Effector CD8-positive, alpha-beta T cell (primary cell): ENCODE data around the gene FRAS1.
"Not testable (repeated sequence)": the region's sequence is repeated elsewhere in the genome, so short reads cannot be mapped to it uniquely, and the experiment has no call there.

Experiments used
- DNase-seq: peaks from one replicate; lab custom pipeline; 2025; lab: John Stamatoyannopoulos, UW

Gene FRAS1

GRCh38 chr4:78058591-78059523 is 1.7 kb downstream of the FRAS1 start:
- no peak for DNase-seq

GRCh38 chr4:78059524-78059889 is 2.4 kb downstream of the FRAS1 start:
- DNase-seq: no peak

DNA sequence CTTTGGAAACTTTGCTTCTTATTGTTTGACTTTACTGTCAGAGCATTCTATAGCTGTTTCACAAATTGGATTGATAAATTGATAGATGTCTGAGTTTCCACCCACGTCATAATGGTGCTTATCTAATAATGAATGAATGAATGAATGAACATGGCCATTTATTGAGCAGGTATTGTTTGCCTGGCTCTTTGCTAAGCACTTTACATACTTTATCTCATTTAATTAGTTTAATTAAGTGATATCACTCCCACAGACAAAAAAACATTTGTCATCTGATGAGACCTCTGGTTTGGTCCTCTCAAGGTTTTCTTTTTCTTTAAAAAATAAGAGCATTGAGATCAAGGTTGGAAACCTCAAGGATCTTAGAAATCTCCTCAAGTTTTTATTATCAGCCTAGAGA is 2.8 kb downstream of the FRAS1 start:
- no peak for DNase-seq

DNA sequence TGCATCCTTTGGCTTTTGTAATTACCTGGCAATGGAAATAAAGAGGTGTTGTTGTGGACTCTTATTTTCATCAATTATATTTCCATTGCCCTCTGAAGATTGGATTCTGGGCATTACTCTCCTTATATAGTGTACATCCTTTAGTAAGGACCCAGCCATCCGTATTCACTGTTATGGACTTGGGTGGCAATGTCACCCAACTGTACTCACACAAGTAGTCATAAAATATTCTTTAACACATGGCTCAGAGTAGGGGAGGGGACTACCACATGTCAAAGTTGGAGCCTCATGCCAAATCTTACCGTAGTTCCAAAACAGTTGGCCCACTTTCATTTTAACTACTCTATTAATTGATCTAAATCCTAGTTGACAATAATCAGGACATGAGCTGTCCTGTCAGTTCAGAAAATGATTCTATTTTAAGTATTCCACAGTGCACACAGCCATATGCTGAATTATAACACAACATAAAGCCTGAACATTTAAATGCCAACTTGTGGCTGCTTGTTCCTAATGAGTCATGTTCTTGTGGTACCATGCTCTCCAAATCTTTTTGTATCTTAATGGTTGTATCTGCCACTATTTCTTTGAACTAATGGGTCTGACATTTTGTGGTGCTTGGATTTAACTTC is 4.9 kb downstream of the FRAS1 start:
- no peak for DNase-seq

GRCh38 chr4:78065508-78066192 is 8.5 kb downstream of the FRAS1 start:
- no peak for DNase-seq

- no peak for DNase-seq
Measured at GRCh38 chr4:78068481-78068880, 11.4 kb downstream of the FRAS1 start.

DNA sequence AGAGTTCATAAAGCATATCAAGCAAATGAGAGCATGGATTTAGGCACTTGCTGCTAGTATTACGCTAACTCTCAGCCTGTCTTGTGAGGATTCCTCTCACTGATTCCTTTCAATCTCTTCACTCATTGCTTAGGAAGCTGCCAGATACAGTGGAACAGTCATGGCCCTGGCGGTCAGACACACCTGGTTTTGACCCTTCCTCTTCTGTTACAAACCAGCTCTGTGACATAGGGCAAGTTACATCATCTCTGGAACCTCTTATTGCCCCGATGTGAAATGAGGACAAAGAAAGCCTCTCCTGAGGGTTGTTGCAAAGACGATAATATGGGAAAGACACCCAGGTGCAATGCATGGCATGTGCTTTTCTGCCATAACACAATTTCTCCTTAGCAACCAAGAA is 12.2 kb downstream of the FRAS1 start:
- DNase-seq: no peak

DNA sequence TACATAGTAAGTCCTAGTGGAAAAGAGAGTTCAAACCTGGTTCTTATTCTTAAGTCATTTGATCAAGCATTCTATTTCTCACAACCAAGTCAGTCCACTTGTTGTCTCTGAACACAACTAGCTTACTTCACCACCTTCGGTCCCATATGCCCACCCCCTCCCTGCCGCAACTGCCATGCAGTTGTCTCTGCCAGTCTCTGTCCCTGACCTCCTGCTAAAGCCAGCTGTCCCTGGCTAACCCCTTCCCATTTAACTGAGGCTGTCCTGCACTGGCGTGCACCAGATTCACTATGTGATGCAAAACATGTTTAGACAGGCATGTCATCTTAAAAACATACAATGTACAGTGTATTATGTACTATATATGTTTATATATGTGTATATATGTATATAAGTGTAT is 12.7 kb downstream of the FRAS1 start:
- DNase-seq: no peak

DNA sequence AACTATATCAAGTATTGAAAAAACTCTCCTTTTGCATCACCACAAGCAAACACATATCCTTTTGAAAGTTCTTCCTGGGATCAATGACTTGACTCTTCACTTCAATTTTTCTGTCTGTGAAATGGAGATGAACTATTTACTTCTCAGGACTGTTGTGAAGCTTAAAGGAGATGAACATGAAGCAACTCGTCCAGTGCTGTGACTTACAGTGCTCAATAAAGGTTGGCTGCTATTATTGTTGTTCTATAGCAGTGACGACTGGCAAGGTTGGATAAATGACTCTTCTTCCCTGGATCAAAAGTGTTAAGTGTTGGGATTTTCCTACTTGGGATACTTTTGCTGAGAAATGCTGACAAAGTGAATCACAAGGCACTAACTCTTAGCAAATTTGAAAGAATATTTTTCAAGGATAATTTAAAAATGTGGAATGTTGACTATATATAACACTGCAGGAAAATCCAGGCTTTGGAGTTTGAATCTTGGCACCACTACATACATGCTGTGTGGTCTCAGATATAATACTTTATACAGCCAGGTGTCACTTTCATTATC is 13.7 kb downstream of the FRAS1 start:
- no peak for DNase-seq

DNA sequence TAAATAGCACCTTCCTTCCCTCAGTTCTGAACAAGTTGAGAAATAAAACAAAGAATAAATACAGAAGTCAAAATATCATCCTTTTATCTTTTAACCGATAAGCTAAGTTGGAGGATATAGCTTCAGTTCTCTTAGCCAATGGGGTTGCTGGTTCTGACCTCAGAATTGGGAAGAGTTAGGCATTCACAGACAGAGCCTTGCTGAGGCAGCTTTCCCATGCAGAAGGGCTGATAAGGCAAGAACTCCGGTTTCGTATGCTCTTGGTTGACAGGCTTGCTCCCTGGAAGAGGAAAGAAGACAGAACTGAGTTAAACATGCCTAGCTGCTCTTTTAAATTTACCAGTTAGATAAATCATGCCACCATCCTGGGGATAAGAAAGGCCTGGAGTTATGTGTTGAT is 17.6 kb downstream of the FRAS1 start:
- DNase-seq: no peak

- no peak for DNase-seq
Measured at GRCh38 chr4:78075986-78076385, 18.9 kb downstream of the FRAS1 start.

DNA sequence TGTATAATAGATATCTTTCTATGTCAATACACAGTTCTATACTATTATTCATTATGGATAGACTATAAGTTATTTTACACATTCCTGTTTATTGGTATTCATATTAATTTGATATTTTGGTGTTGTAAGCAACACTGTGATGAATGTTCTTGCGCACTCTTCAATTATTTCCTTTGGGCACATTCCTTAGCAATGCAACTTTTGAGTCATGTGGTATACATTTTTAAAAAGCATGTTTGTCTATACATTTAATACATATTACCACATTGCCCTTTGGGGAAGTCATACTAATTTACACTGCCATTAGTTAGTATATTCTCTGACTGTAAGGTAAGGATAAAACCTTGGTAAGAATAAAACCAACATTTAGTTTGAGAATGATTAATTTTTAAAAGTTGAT is 21.0 kb downstream of the FRAS1 start:
- no peak for DNase-seq

- DNase-seq: no peak
Measured at GRCh38 chr4:78079726-78080430, 22.8 kb downstream of the FRAS1 start.

GRCh38 chr4:78081541-78081940 is 24.4 kb downstream of the FRAS1 start:
- DNase-seq: no peak

DNA sequence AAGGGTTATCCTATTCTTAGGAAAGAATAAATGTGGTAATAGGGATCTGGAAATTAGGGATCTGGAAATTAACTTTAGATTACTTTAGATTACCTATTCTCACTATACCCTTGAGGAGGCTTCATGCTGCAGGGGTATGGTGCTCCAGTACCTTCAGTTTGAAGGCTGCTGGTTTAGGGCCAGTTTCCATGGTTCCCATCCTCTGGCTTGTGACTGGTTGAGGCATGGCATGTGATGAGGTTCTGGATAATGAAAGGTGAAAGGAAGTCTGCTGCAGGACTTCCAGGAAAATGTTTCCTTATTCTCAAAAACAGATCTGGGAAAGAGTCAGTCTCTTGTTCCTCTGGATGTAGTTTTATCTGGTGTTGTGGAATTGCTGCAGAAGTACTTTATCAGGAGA is 25.9 kb downstream of the FRAS1 start:
- DNase-seq: no peak

- no peak for DNase-seq
Measured at GRCh38 chr4:78091534-78091933, 34.4 kb downstream of the FRAS1 start.

GRCh38 chr4:78092350-78092749 is 35.2 kb downstream of the FRAS1 start:
- DNase-seq: not testable (repeated sequence)

DNA sequence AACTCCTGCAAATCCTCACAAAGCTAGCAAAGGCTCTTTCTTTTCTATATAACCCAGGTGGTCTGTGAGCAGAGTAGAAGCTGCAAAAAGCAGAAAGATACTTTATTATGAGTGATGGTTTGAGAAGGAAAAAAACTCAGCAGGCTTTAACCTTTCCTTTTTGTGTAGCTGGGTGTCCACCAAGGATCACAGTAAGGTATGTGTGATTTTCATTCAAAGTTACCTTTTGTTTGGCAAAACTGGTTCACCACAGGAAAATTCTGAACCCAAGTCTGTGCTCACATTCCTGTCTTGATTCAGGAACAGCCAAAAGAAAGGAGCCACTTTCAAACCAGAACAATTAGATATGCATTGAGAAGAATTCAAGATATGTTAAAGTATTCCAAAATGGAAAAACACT is 35.7 kb downstream of the FRAS1 start:
- no peak for DNase-seq

GRCh38 chr4:78095081-78095480 is 38.0 kb downstream of the FRAS1 start:
- DNase-seq: no peak

- no peak for DNase-seq
Measured at GRCh38 chr4:78099058-78099457, 41.9 kb downstream of the FRAS1 start.

DNA sequence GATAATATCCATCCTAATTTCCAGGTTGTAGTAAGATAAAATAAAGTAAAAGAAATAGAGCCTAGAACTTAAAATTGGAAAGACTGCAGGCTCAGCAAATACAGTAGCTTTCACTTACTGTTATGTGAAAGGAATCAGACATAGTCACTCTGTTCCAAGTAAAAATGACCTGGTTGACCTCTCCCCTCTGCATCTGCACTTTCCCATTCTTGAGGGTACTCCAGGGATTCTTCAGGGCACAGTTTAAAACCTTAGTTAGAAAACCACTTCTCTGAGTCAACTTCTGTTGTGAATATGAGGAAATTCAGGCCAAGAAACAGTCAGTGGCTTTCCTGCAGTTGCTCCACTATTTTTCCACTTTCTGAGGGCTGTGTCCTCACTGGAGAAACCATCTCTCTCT is 42.9 kb downstream of the FRAS1 start:
- DNase-seq: no peak

GRCh38 chr4:78119698-78120097 is 62.6 kb downstream of the FRAS1 start:
- no peak for DNase-seq
